OCI-LY1 (cell line): ENCODE measurements around the gene LRRC3C.

ENCODE experiments used
- H2AFZ ChIP-seq: fragments of 200-600 bp; sonication (generic), shearing (Covaris generic); 2 replicates; pipeline ENCODE4 v1.6.0; 2014; ENCODE audit warnings: antibody characterized with exemption, mild to moderate bottlenecking, low read length
- H3F3A ChIP-seq: fragments of 200-600 bp; sonication (generic), shearing (Covaris generic); 2 replicates; pipeline ENCODE4 v1.6.0; 2014; ENCODE audit warnings: mild to moderate bottlenecking, antibody characterized with exemption, low read length, moderate library complexity; ENCODE audit not compliant: insufficient read depth
- H3K27ac ChIP-seq: fragments of 200-600 bp; sonication (generic); 2 replicates; pipeline ENCODE4 v1.5.1; 2014; ENCODE audit warnings: low read length, mixed run types, mild to moderate bottlenecking, low read depth; ENCODE audit not compliant: poor library complexity, severe bottlenecking
- H3K27me3 ChIP-seq: fragments of 200-600 bp; sonication (generic); 2 replicates; pipeline ENCODE4 v1.6.0; 2014; ENCODE audit warnings: antibody characterized with exemption, mild to moderate bottlenecking, low read length, moderate library complexity; ENCODE audit not compliant: insufficient read depth
- H3K36me3 ChIP-seq: fragments of 200-600 bp; sonication (generic); 2 replicates; pipeline ENCODE4 v1.6.1; 2014; ENCODE audit warnings: mild to moderate bottlenecking, antibody characterized with exemption, low read length, moderate library complexity, mixed read lengths; ENCODE audit not compliant: insufficient read depth
- H3K4me1 ChIP-seq: fragments of 200-600 bp; sonication (generic); 2 replicates; pipeline ENCODE4 v1.5.1; 2014; ENCODE audit warnings: mild to moderate bottlenecking, low read length, moderate library complexity; ENCODE audit not compliant: insufficient read depth, severe bottlenecking
- H3K4me2 ChIP-seq: fragments of 200-600 bp; sonication (generic), shearing (Covaris generic); 2 replicates; pipeline ENCODE4 v1.6.1; 2014; ENCODE audit warnings: low read length
- H3K4me3 ChIP-seq: fragments of 200-600 bp; sonication (generic); 2 replicates; pipeline ENCODE4 v1.5.1; 2014; ENCODE audit warnings: low read length, low read depth, mild to moderate bottlenecking, mixed read lengths; ENCODE audit not compliant: poor library complexity, severe bottlenecking
- H3K79me2 ChIP-seq: fragments of 200-600 bp; shearing (Covaris generic); 2 replicates; pipeline ENCODE4 v1.6.1; 2016; ENCODE audit warnings: mixed run types, low read length, mixed read lengths; ENCODE audit not compliant: insufficient read depth
- H3K9ac ChIP-seq: fragments of 200-600 bp; sonication (generic), shearing (Covaris generic); 2 replicates; pipeline ENCODE4 v1.6.1; 2014; ENCODE audit warnings: mild to moderate bottlenecking, low read length, mixed read lengths
- H3K9me2 ChIP-seq: fragments of 200-600 bp; sonication (generic), shearing (Covaris generic); 2 replicates; pipeline ENCODE4 v1.6.1; 2014; ENCODE audit warnings: low read depth, mild to moderate bottlenecking, low read length, mixed read lengths
- H3K9me3 ChIP-seq: fragments of 200-600 bp; shearing (Covaris generic); 2 replicates; pipeline ENCODE4 v1.6.1; 2014; ENCODE audit warnings: low read length, mixed read lengths
- H4K20me1 ChIP-seq: fragments of 200-600 bp; sonication (generic), shearing (Covaris generic); 2 replicates; pipeline ENCODE4 v1.6.0; 2016; ENCODE audit warnings: mild to moderate bottlenecking, low read length; ENCODE audit not compliant: insufficient read depth
- EZH2 ChIP-seq: fragments of 200-600 bp; sonication (generic), shearing (Covaris generic); IDR thresholded peaks from 2 replicates; pipeline ENCODE4 v1.8.0; 2017; ENCODE audit warnings: borderline replicate concordance, mixed run types, mild to moderate bottlenecking, antibody characterized with exemption, low read length, moderate library complexity, mixed read lengths
- TF ChIP-seq, protein P1 (sequence below): fragments of 200-600 bp; sonication (generic), shearing (Covaris generic); IDR thresholded peaks from 2 replicates; pipeline ENCODE4 v1.5.1; 2017; ENCODE audit warnings: mild to moderate bottlenecking, antibody characterized with exemption, low read length, moderate library complexity, mixed read lengths

The LRRC3C gene

GRCh38 chr17:39963829-39964228 is 36.3 kb downstream of the LRRC3C start:
- H3K9ac ChIP-seq = no peak overlapping the region
- H4K20me1 ChIP-seq = no peaks in the 10 kb centered on the region
- H3K79me2 ChIP-seq = no peaks in the 10 kb centered on the region
- H3K9me3 ChIP-seq = no peaks in the 10 kb centered on the region
- no peak overlapping the region for H3K4me2 ChIP-seq
- no peaks in the 10 kb centered on the region for H3F3A ChIP-seq
- no peak overlapping the region for H3K27ac ChIP-seq
- TF ChIP-seq, protein P1, sequence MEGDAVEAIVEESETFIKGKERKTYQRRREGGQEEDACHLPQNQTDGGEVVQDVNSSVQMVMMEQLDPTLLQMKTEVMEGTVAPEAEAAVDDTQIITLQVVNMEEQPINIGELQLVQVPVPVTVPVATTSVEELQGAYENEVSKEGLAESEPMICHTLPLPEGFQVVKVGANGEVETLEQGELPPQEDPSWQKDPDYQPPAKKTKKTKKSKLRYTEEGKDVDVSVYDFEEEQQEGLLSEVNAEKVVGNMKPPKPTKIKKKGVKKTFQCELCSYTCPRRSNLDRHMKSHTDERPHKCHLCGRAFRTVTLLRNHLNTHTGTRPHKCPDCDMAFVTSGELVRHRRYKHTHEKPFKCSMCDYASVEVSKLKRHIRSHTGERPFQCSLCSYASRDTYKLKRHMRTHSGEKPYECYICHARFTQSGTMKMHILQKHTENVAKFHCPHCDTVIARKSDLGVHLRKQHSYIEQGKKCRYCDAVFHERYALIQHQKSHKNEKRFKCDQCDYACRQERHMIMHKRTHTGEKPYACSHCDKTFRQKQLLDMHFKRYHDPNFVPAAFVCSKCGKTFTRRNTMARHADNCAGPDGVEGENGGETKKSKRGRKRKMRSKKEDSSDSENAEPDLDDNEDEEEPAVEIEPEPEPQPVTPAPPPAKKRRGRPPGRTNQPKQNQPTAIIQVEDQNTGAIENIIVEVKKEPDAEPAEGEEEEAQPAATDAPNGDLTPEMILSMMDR = no peak
- no peak for TF ChIP-seq EZH2
- H2AFZ ChIP-seq = no peak overlapping the region
- H3K4me1 ChIP-seq = peaks cover 9% of the 10 kb centered on the region
- no peaks in the 10 kb centered on the region for H3K9me2 ChIP-seq
- no peaks in the 10 kb centered on the region for H3K36me3 ChIP-seq
- no peak overlapping the region for H3K4me3 ChIP-seq
- H3K27me3 ChIP-seq = no peaks in the 10 kb centered on the region; the same call in 1 of the 2 replicates

DNA sequence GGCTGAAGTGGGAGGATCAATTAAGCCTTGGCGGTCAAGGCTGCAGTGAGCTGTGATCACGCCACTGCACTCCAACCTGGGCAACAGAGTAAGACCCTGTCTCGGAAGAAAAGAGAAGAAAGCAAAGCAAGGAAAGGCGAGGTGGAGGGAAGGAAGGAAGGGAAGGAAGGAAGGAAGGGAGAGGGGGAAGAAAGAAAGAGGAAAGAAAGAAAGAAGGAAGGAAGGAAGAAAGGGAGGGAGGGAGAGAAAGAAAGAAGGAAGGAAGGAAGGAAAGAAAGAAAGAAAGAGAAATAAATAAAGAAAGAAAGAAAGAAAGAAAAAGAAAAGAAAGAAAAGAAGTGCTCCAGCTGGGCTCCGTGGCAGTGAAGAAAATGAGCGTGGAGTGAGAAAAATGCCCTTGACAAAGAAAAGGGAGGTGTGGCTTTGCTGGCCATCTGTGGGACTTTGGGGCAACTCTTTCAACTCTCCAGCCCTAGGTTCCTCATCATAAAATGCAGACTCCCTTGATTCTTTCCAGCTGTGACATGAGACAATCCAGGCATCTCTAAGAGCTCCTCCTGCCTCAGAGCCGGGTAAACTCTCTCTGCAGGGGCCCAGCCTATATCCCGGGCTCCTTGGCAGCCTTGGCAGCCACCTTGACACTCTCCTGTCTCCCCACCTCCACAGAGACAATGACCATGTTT is 37.6 kb downstream of the LRRC3C start:
- H3K27me3 ChIP-seq = no peaks in the 10 kb centered on the region; the same call in 1 of the 2 replicates
- H3F3A ChIP-seq = no peaks in the 10 kb centered on the region
- no peaks in the 10 kb centered on the region for H4K20me1 ChIP-seq
- H3K4me3 ChIP-seq = no peak overlapping the region
- no peaks in the 10 kb centered on the region for H3K4me1 ChIP-seq
- no peaks in the 10 kb centered on the region for H3K36me3 ChIP-seq
- no peaks in the 10 kb centered on the region for H3K9me2 ChIP-seq
- H3K9ac ChIP-seq = no peak overlapping the region
- no peaks in the 10 kb centered on the region for H3K79me2 ChIP-seq
- H3K9me3 ChIP-seq = no peaks in the 10 kb centered on the region
- H2AFZ ChIP-seq = no peak overlapping the region
- TF ChIP-seq EZH2 = no peak
- H3K27ac ChIP-seq = no peak overlapping the region
- H3K4me2 ChIP-seq = no peak overlapping the region

DNA sequence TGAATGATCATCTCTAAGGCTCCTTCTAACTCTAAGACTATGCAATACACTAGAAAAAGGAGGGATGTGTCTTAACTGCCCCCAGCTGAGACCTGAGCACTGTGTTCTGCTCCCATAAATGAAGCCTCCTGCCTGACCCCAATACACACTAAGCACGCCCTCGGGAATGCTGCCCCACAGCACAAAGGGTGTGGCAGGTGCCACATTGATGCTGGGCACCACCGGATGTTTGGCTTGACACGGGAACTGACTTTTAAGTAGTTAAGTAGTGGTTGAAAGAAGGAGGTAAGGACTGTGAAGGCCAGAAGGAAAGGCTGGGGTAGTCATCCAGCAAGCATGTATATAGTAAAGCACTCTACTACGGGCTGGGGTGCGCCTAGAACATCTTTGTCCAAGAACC is 39.2 kb downstream of the LRRC3C start:
- H3K9me2 ChIP-seq = no peaks in the 10 kb centered on the region

More for the DNA sequence above, 39.2 kb downstream of the LRRC3C start:
- H3K27ac ChIP-seq = no peak overlapping the region
- no peak overlapping the region for H3K4me2 ChIP-seq
- H3F3A ChIP-seq = no peaks in the 10 kb centered on the region
- no peak overlapping the region for H2AFZ ChIP-seq
- H4K20me1 ChIP-seq = no peaks in the 10 kb centered on the region
- H3K36me3 ChIP-seq = no peaks in the 10 kb centered on the region
- H3K27me3 ChIP-seq = no peaks in the 10 kb centered on the region; the same call in 1 of the 2 replicates
- H3K9ac ChIP-seq = no peak overlapping the region
- TF ChIP-seq, protein P1 = no peak
- no peak for TF ChIP-seq EZH2
- no peaks in the 10 kb centered on the region for H3K79me2 ChIP-seq
- no peaks in the 10 kb centered on the region for H3K9me3 ChIP-seq
- no peak overlapping the region for H3K4me3 ChIP-seq
- H3K4me1 ChIP-seq = no peaks in the 10 kb centered on the region
